Transverse colon (tissue), 4 donors: ENCODE data around the gene NT5DC1.

ENCODE experiments used
- CTCF ChIP-seq, 5 experiments: fragments of 200-600 bp in 3 of 5; fragments of 450-650 bp in 2 of 5; sonication (generic) in 3 of 5; IDR thresholded peaks; 1 replicate in 2 of 5; 2 replicates in 3 of 5; pipeline ENCODE4 v1.5.1; 2016 to 2017; ENCODE audit warnings: antibody characterized with exemption in 5 of 5, inconsistent platforms in 3 of 5, mild to moderate bottlenecking in 2 of 5, moderate library complexity in 1 of 5
- POLR2AphosphoS5 ChIP-seq, 3 donors: sonication (generic); formaldehyde crosslinking; IDR thresholded peaks; one replicate each; pipeline ENCODE4 v1.6.1; 2016; ENCODE audit warnings: antibody characterized with exemption in 3 of 3

GRCh38 chr6:116290799-116291198 lies 190.1 kb downstream of the NT5DC1 start:
- TF ChIP-seq CTCF (IDR thresholded peaks at IDR 0.05) (no peak), POLR2AphosphoS5 (IDR thresholded peaks at IDR 0.05) (no peak)
